ENCODE data around the gene XPR1.

Gene XPR1

DNA sequence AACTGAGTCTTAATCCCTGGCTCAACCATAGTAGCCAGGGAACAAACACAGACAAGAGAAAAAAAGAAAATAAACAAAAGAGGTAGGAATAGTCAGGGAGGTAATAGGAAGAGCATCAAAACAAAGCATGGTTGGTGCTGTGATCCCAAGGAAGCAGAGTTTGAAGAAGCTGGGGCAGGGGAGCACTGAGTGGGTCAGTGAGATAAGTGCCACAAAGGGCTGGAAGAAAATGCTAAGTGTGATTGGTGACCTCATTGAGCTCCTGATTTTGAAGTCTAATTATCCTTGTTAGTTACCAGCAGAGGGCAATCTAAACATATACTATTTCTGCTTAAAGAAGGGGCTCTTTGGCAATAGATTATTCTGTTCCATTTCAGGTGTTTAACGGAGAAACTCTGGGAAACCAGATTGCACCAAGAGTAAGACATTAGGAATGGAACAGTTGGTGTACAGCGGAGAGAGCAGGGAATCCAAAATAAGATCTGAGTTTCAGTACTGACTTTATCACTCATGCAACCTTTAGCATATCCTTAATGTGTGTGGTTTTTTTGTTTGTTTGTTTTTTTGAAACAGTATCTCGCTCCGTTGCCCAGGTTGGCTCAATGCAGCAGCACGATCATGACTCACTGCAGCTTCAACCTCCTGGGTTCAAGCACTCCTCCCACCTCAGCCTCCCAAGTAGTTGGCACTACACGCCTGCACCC, 250.1 kb downstream of the XPR1 start:
- Histone ChIP-seq H3K18ac (ENCODE audit: low read length) (no peak overlapping the region), H3K27ac (ENCODE audit: low read depth, low read length) (peak overlapping the region; percentile 40), H3K4ac (ENCODE audit: low read depth, low read length) (no peak overlapping the region), H3K4me2 (ENCODE audit: low read length) (no peak overlapping the region), H3K79me2 (ENCODE audit: control insufficient read depth, insufficient read depth, low read length) (no peaks in the 10 kb centered on the region), H4K8ac (ENCODE audit: low read depth, low read length) (no peak overlapping the region), H3K56ac (ENCODE audit: low read length) (peak overlapping the region; percentile 42), H3K36me3 (ENCODE audit: control insufficient read depth, insufficient read depth, low read length) (no peaks in the 10 kb centered on the region), H2BK5ac (ENCODE audit: low read length) (no peak overlapping the region), H2AK5ac (ENCODE audit: low read length) (no peak overlapping the region), H2BK15ac (replicated peaks; ENCODE audit: low read depth) (no peak overlapping the region), H3K4me3 (ENCODE audit: low read length) (no peak overlapping the region), H2BK120ac (ENCODE audit: low read depth, low read length) (no peak overlapping the region), H3K9ac (ENCODE audit: low read length) (no peak overlapping the region), H3K23ac (ENCODE audit: low read length) (peak overlapping the region; percentile 53), H3K27me3 (ENCODE audit: insufficient read depth, low read length, poor library complexity) (no peaks in the 10 kb centered on the region), H4K5ac (ENCODE audit: low read length) (no peak overlapping the region), H3K79me1 (ENCODE audit: low read length) (no peaks in the 10 kb centered on the region), H3K4me1 (ENCODE audit: control insufficient read depth, low read depth, low read length) (no peaks in the 10 kb centered on the region)
- DNase-seq = peak; percentile 86
- whole genome bisulfite sequencing (ENCODE audit: extremely low coverage, insufficient coverage, low lambda C conversion rate) = no CpG with 5 or more reads among the region's 6 CpGs

DNA sequence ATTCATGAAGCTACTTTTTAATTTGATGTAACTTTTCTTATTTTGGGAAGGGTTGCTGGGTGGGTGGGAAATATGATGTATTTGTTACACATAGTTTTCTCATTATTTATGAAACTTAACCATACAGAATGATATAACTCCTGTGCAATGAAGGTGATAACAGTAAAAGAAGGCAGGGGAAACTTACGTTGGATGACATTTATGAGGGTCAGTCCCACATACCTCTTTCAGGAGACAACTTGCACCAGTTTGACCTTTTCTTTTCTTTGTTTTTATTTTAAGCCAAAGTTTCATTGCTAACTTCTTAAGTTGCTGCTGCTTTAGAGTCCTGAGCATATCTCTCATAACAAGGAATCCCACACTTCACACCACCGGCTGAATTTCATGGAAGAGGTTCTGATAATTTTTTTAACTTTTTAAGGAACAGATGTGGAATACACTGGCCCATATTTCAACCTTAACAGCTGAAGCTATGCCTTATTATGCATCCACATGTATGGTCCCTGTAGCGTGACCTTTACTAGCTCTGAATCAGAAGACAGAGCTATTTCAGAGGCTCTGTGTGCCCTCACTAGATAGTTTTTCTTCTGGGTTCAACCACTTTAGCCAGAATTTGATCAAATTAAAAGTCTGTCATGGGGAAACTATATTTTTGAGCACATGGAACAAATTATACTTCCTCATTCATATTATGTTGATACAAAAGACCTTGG, 252.9 kb downstream of the XPR1 start:
- DNase-seq = no peak
- no peak overlapping the region for H3K4me3 ChIP-seq (ENCODE audit: low read length)
- no peaks in the 10 kb centered on the region for H3K79me2 ChIP-seq (ENCODE audit: control insufficient read depth, insufficient read depth, low read length)
- no peaks in the 10 kb centered on the region for H3K36me3 ChIP-seq (ENCODE audit: control insufficient read depth, insufficient read depth, low read length)
- H2BK15ac ChIP-seq (replicated peaks; ENCODE audit: low read depth) = no peak overlapping the region
- no peak overlapping the region for H3K27ac ChIP-seq (ENCODE audit: low read depth, low read length)
- H3K27me3 ChIP-seq (ENCODE audit: insufficient read depth, low read length, poor library complexity) = no peaks in the 10 kb centered on the region
- H3K9ac ChIP-seq (ENCODE audit: low read length) = no peak overlapping the region
- no CpG with 5 or more reads among the region's 3 CpGs for WGBS (ENCODE audit: extremely low coverage, insufficient coverage, low lambda C conversion rate)
- H3K4ac ChIP-seq (ENCODE audit: low read depth, low read length) = no peak overlapping the region
- no peak overlapping the region for H3K18ac ChIP-seq (ENCODE audit: low read length)
- H3K4me2 ChIP-seq (ENCODE audit: low read length) = no peak overlapping the region
- H2AK5ac ChIP-seq (ENCODE audit: low read length) = no peak overlapping the region
- H3K56ac ChIP-seq (ENCODE audit: low read length) = no peak overlapping the region
- H2BK5ac ChIP-seq (ENCODE audit: low read length) = no peak overlapping the region
- no peak overlapping the region for H4K5ac ChIP-seq (ENCODE audit: low read length)
- no peaks in the 10 kb centered on the region for H3K79me1 ChIP-seq (ENCODE audit: low read length)
- no peak overlapping the region for H3K23ac ChIP-seq (ENCODE audit: low read length)
- no peaks in the 10 kb centered on the region for H3K4me1 ChIP-seq (ENCODE audit: control insufficient read depth, low read depth, low read length)
- no peak overlapping the region for H2BK120ac ChIP-seq (ENCODE audit: low read depth, low read length)
- no peak overlapping the region for H4K8ac ChIP-seq (ENCODE audit: low read depth, low read length)

DNA sequence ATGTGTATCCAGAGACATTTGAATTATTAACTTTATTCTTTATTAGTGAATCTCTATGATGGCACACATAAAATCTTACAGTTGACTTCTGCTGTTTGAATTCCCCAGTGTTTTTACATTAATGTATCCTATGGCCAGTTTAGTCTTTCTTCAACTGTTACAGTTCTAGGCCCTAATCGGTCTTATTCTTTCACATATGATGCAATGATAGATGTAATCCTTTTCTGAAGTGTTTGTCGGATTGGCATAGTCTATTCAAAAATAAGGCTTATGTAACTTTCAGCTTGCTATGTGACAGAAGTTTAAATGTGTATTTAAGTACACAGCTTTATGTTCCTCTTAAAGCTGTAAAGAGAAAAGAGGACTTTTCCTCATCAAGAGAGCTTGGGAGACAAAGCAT, 254.5 kb downstream of the XPR1 start:
- Histone ChIP-seq H3K4me2 (ENCODE audit: low read length) (no peak overlapping the region), H3K23ac (ENCODE audit: low read length) (no peak overlapping the region), H2BK5ac (ENCODE audit: low read length) (no peak overlapping the region), H4K5ac (ENCODE audit: low read length) (no peak overlapping the region), H3K56ac (ENCODE audit: low read length) (no peak overlapping the region), H2BK120ac (ENCODE audit: low read depth, low read length) (no peak overlapping the region), H2BK15ac (replicated peaks; ENCODE audit: low read depth) (no peak overlapping the region), H3K4me3 (ENCODE audit: low read length) (no peak overlapping the region), H3K27me3 (ENCODE audit: insufficient read depth, low read length, poor library complexity) (no peaks in the 10 kb centered on the region), H3K27ac (ENCODE audit: low read depth, low read length) (no peak overlapping the region), H3K79me1 (ENCODE audit: low read length) (no peaks in the 10 kb centered on the region), H2AK5ac (ENCODE audit: low read length) (no peak overlapping the region), H3K4ac (ENCODE audit: low read depth, low read length) (no peak overlapping the region), H4K8ac (ENCODE audit: low read depth, low read length) (no peak overlapping the region), H3K36me3 (ENCODE audit: control insufficient read depth, insufficient read depth, low read length) (no peaks in the 10 kb centered on the region), H3K4me1 (ENCODE audit: control insufficient read depth, low read depth, low read length) (no peaks in the 10 kb centered on the region), H3K18ac (ENCODE audit: low read length) (no peak overlapping the region), H3K79me2 (ENCODE audit: control insufficient read depth, insufficient read depth, low read length) (no peaks in the 10 kb centered on the region), H3K9ac (ENCODE audit: low read length) (no peak overlapping the region)
- WGBS (ENCODE audit: extremely low coverage, insufficient coverage, low lambda C conversion rate) = no CpG with 5 or more reads among the region's 2 CpGs
- no peak for DNase-seq

DNA sequence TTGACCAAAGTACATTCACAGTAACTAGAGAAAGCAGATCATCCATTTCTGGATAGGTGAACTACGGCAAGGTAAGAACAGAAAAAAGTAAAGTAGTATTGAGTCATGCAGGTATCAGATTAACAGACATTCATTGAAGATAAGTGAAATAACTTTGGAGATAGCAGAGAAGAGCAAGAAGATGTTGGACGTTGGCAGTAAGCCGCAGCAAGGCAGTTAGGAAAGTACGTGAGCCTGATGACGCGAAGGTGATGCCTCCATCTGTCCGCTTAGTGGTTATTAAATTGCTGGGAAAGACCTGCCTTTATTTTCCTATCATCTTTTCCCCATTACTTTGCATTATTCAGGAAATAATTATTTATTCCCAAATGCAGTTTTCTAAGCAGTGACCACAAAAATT, 256.0 kb downstream of the XPR1 start:
- H3K4me2 ChIP-seq (ENCODE audit: low read length) = no peak overlapping the region
- no CpG with 5 or more reads among the region's 7 CpGs for WGBS (ENCODE audit: extremely low coverage, insufficient coverage, low lambda C conversion rate)
- no peak overlapping the region for H2BK5ac ChIP-seq (ENCODE audit: low read length)
- H3K9ac ChIP-seq (ENCODE audit: low read length) = no peak overlapping the region
- H3K27ac ChIP-seq (ENCODE audit: low read depth, low read length) = no peak overlapping the region
- H2BK15ac ChIP-seq (replicated peaks; ENCODE audit: low read depth) = no peak overlapping the region
- H3K79me2 ChIP-seq (ENCODE audit: control insufficient read depth, insufficient read depth, low read length) = no peaks in the 10 kb centered on the region
- H3K4ac ChIP-seq (ENCODE audit: low read depth, low read length) = no peak overlapping the region
- H3K36me3 ChIP-seq (ENCODE audit: control insufficient read depth, insufficient read depth, low read length) = no peaks in the 10 kb centered on the region
- H4K5ac ChIP-seq (ENCODE audit: low read length) = no peak overlapping the region
- H3K56ac ChIP-seq (ENCODE audit: low read length) = no peak overlapping the region
- H2AK5ac ChIP-seq (ENCODE audit: low read length) = no peak overlapping the region
- H3K4me3 ChIP-seq (ENCODE audit: low read length) = no peak overlapping the region
- H3K18ac ChIP-seq (ENCODE audit: low read length) = no peak overlapping the region
- DNase-seq = no peak
- H2BK120ac ChIP-seq (ENCODE audit: low read depth, low read length) = no peak overlapping the region
- no peak overlapping the region for H4K8ac ChIP-seq (ENCODE audit: low read depth, low read length)
- H3K23ac ChIP-seq (ENCODE audit: low read length) = no peak overlapping the region
- no peaks in the 10 kb centered on the region for H3K27me3 ChIP-seq (ENCODE audit: insufficient read depth, low read length, poor library complexity)
- H3K4me1 ChIP-seq (ENCODE audit: control insufficient read depth, low read depth, low read length) = no peaks in the 10 kb centered on the region
- no peaks in the 10 kb centered on the region for H3K79me1 ChIP-seq (ENCODE audit: low read length)

DNA sequence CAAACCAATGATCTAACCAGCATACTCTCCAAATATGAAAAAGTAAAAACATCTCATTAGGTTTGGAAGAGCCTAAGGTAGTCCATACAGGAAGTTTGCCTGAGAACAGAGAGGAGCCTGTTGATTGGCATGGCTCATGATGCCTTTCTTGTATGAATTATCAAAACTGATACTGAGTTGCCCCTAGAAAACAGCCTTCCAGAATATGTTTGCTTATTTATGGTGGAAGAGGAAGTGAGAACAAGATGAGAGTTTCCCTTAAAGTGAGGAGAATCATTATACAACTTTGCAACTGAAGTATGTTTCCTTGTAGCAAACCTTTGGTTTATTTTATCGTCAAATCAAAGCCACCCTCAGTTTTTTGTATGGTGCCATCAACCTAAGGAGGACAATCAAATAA, 257.0 kb downstream of the XPR1 start:
- Histone ChIP-seq H4K8ac (ENCODE audit: low read depth, low read length) (no peak overlapping the region), H3K4ac (ENCODE audit: low read depth, low read length) (no peak overlapping the region)
- DNase-seq = no peak

More for the DNA sequence above, 257.0 kb downstream of the XPR1 start:
- Histone ChIP-seq H3K4me1 (ENCODE audit: control insufficient read depth, low read depth, low read length) (no peaks in the 10 kb centered on the region), H3K9ac (ENCODE audit: low read length) (no peak overlapping the region), H3K27me3 (ENCODE audit: insufficient read depth, low read length, poor library complexity) (no peaks in the 10 kb centered on the region), H4K5ac (ENCODE audit: low read length) (no peak overlapping the region), H2BK15ac (replicated peaks; ENCODE audit: low read depth) (no peak overlapping the region), H2BK120ac (ENCODE audit: low read depth, low read length) (no peak overlapping the region), H3K4me2 (ENCODE audit: low read length) (no peak overlapping the region), H3K79me1 (ENCODE audit: low read length) (no peaks in the 10 kb centered on the region), H3K56ac (ENCODE audit: low read length) (no peak overlapping the region), H3K27ac (ENCODE audit: low read depth, low read length) (no peak overlapping the region), H3K79me2 (ENCODE audit: control insufficient read depth, insufficient read depth, low read length) (no peaks in the 10 kb centered on the region), H3K23ac (ENCODE audit: low read length) (no peak overlapping the region), H3K36me3 (ENCODE audit: control insufficient read depth, insufficient read depth, low read length) (no peaks in the 10 kb centered on the region), H3K18ac (ENCODE audit: low read length) (no peak overlapping the region), H2BK5ac (ENCODE audit: low read length) (no peak overlapping the region), H3K4me3 (ENCODE audit: low read length) (no peak overlapping the region), H2AK5ac (ENCODE audit: low read length) (no peak overlapping the region)
- no CpG with 5 or more reads among the region's 1 CpG for WGBS (ENCODE audit: extremely low coverage, insufficient coverage, low lambda C conversion rate)

All from mesendoderm (in vitro differentiated cells).